HG02938 (cell line): Measurements from ENCODE around the gene ZNF71.

Source experiments
- ATAC-seq: cut with Tn5 transposase; IDR thresholded peaks from one replicate; pipeline ENCODE4 v1.9.1; 2021; ENCODE audit warnings: mild to moderate bottlenecking, moderate library complexity; ENCODE audit not compliant: unreplicated experiment

ZNF71 gene

GRCh38 chr19:56594783-56595547 lies at the start of gene ZNF71:
Gene ZNF71 (plus strand): TSS chr19:56595302. CDS start chr19:56601559, 6,257 bp downstream.
- peak; percentile 79 for ATAC-seq

GRCh38 chr19:56547535-56547934 lies 47.6 kb upstream of the ZNF71 start:
- no peak for ATAC-seq

- ATAC-seq: no peak
These were observed 40.7 kb upstream of the ZNF71 start for GRCh38 chr19:56554272-56554869.

GRCh38 chr19:56562766-56563165 lies 32.3 kb upstream of the ZNF71 start:
- ATAC-seq: no peak

- peak; percentile 27 for ATAC-seq
These were observed 28.2 kb upstream of the ZNF71 start for GRCh38 chr19:56566904-56567273.

- peak; percentile 96 for ATAC-seq
These were observed 27.6 kb upstream of the ZNF71 start, which contains the start of gene ZNF470 for GRCh38 chr19:56567274-56568120. Gene ZNF470 (plus strand): TSS chr19:56567468. CDS start chr19:56570312, 2,844 bp downstream.

- ATAC-seq: no peak
These were observed 22.5 kb upstream of the ZNF71 start for GRCh38 chr19:56572589-56572988.

GRCh38 chr19:56573914-56574313 lies 21.2 kb upstream of the ZNF71 start:
- no peak for ATAC-seq

- ATAC-seq: no peak
These were observed 17.1 kb upstream of the ZNF71 start for GRCh38 chr19:56577719-56578602.

- ATAC-seq: no peak
These were observed 688 bp upstream of the ZNF71 start for GRCh38 chr19:56594446-56594782.

GRCh38 chr19:56595548-56595899 lies 422 bp downstream of the ZNF71 start:
- no peak for ATAC-seq

- ATAC-seq: no peak
These were observed 1.6 kb downstream of the ZNF71 start for GRCh38 chr19:56596676-56597075.

GRCh38 chr19:56597696-56598095 lies 2.6 kb downstream of the ZNF71 start:
- no peak for ATAC-seq

GRCh38 chr19:56601375-56601774 lies 6.3 kb downstream of the ZNF71 start:
- ATAC-seq: no peak

- ATAC-seq: no peak
These were observed 8.7 kb downstream of the ZNF71 start for GRCh38 chr19:56603829-56604228.

GRCh38 chr19:56608274-56608964 lies 13.3 kb downstream of the ZNF71 start:
- ATAC-seq: no peak

- ATAC-seq: no peak
These were observed 16.2 kb downstream of the ZNF71 start for GRCh38 chr19:56611288-56611687.

- no peak for ATAC-seq
These were observed 17.6 kb downstream of the ZNF71 start for GRCh38 chr19:56612737-56613136.

- no peak for ATAC-seq
These were observed 18.5 kb downstream of the ZNF71 start for GRCh38 chr19:56613639-56614038.

GRCh38 chr19:56617531-56617930 lies 22.4 kb downstream of the ZNF71 start:
- no peak for ATAC-seq
